ENCODE data around the gene REPIN1. TPM values are rescaled to one million over a fixed set of nuclear protein-coding genes. Genes with fewer than 3 reads are reported as not detected.

The REPIN1 gene
- total RNA-seq, 1 donor from 2014 or later = 49.4 TPM

GRCh38 chr7:150401861-150402631 lies 33.4 kb downstream of the REPIN1 start:
- TF ChIP-seq POLR2AphosphoS5 (IDR thresholded peaks at IDR 0.05; ENCODE audit: insufficient read depth in 1 of 2, low read depth in 1 of 2) = no peak
- TF ChIP-seq POLR2A (IDR thresholded peaks at IDR 0.05) = no peak
- Histone ChIP-seq H3K4me3 (no peak overlapping the region), H3K36me3 (peaks cover 0 to 7% of the 10 kb centered on the region in 2 donors), H3K9me3 (no peaks in the 10 kb centered on the region), H3K4me1 (peaks cover 25% of the 10 kb centered on the region), H3K27me3 (no peaks in the 10 kb centered on the region), H3K27ac (no peak overlapping the region)
- DNase-seq (ENCODE audit: extremely low spot score in 2 of 2) = no peak
- intact Hi-C loops (cut with DNase I) = no loop called here

GRCh38 chr7:150402671-150403321 lies 34.2 kb downstream of the REPIN1 start:
- TF ChIP-seq CTCF (IDR thresholded peaks at IDR 0.05) = no peak
- no peak for TF ChIP-seq POLR2AphosphoS5 (IDR thresholded peaks at IDR 0.05; ENCODE audit: insufficient read depth in 1 of 2, low read depth in 1 of 2)
- TF ChIP-seq POLR2A (IDR thresholded peaks at IDR 0.05) = no peak
- Histone ChIP-seq H3K27me3 (no peaks in the 10 kb centered on the region), H3K36me3 (peaks cover 0 to 5% of the 10 kb centered on the region in 2 donors), H3K9me3 (no peaks in the 10 kb centered on the region), H3K27ac (no peak overlapping the region), H3K4me1 (peaks cover 25% of the 10 kb centered on the region), H3K4me3 (no peak overlapping the region)
- intact Hi-C loops (cut with DNase I) = no loop called here
- no peak for DNase-seq (ENCODE audit: extremely low spot score in 2 of 2)

DNA sequence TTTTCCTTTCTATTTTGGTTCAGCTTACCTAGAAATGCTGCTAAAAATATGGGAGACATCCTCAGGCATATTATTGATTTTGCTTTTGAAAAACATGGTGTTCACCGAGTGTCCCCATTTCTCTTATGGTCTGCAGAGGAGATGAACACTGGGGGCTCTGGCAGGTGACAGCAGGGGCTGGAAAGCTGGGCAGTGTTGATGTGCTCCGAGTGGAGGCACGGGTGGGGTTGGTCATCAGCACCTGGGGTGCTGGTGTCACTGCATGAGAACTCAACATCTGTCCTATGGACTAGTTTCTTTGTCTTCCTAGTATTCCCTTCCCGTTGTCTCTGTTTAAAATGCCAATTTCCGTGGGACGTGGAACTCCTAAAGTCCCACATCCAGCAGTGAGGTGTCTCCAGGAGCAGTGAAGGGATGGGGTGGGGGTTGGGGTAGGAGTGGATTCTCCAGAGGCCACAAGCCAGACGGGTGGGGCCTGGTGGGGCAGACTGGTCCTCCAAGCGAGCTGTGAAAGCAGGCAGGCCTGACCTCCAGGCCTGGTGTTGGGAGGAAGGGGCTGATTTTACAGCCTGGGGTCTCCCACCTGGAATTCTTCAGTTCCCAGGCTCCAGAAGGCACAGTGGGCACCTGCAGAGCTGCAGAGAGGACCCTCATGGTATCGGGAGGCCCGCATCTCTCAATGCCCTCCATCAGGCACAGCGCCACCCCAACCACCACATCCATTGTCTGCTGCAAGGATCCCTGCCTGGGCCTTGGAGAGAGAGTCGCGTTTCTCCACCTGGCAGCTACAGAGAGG lies 35.0 kb downstream of the REPIN1 start:
- DNase-seq (ENCODE audit: extremely low spot score in 2 of 2) = no peak
- intact Hi-C loops (cut with DNase I) = no loop called here
- Histone ChIP-seq H3K4me3 (no peak overlapping the region), H3K27ac (peak overlapping the region; percentile 93), H3K4me1 (peaks cover 25% of the 10 kb centered on the region), H3K36me3 (no peaks in the 10 kb centered on the region), H3K9me3 (no peaks in the 10 kb centered on the region), H3K27me3 (no peaks in the 10 kb centered on the region)
- no peak for TF ChIP-seq CTCF (IDR thresholded peaks at IDR 0.05)
- TF ChIP-seq POLR2AphosphoS5 (IDR thresholded peaks at IDR 0.05; ENCODE audit: insufficient read depth in 1 of 2, low read depth in 1 of 2) = no peak
- no peak for TF ChIP-seq POLR2A (IDR thresholded peaks at IDR 0.05)

GRCh38 chr7:150404172-150404804 lies 35.7 kb downstream of the REPIN1 start:
- Histone ChIP-seq H3K9me3 (no peaks in the 10 kb centered on the region), H3K27me3 (no peaks in the 10 kb centered on the region), H3K4me1 (peaks cover 25% of the 10 kb centered on the region), H3K4me3 (peak overlapping the region; percentile 70 to 81), H3K36me3 (no peaks in the 10 kb centered on the region), H3K27ac (peak overlapping the region; percentile 93)
- TF ChIP-seq POLR2AphosphoS5 (IDR thresholded peaks at IDR 0.05; ENCODE audit: insufficient read depth in 1 of 2, low read depth in 1 of 2) = no peak
- TF ChIP-seq CTCF (IDR thresholded peaks at IDR 0.05) = no peak
- TF ChIP-seq POLR2A (IDR thresholded peaks at IDR 0.05) = no peak
- intact Hi-C loops (cut with DNase I) = no loop called here
- no peak for DNase-seq (ENCODE audit: extremely low spot score in 2 of 2)
